Keratinocyte (primary cell): Measurements from ENCODE around the gene NADSYN1. TPM values are rescaled to one million over a fixed set of nuclear protein-coding genes. Genes with fewer than 3 reads are reported as not detected.

Experiments used
- DNase-seq: peaks from one replicate; pipeline ENCODE4 v3.0.0-alpha.2; 2011; ENCODE audit warnings: low read depth, missing footprints, low spot score
- FAIRE-seq: peaks from 2 replicates; lab custom pipeline; 2011; peaks lifted over from hg19 to GRCh38; lab: Jason Lieb, UNC
- H2AFZ ChIP-seq: 2 replicates; pipeline ENCODE4 v1.6.0; 2012; ENCODE audit warnings: low read length, control low read depth, inconsistent platforms; ENCODE audit not compliant: control insufficient read depth
- H3K27ac ChIP-seq: 2 replicates; pipeline ENCODE4 v1.5.1; 2011; ENCODE audit warnings: low read length; ENCODE audit not compliant: control insufficient read depth, insufficient read depth
- H3K27me3 ChIP-seq: 3 replicates; pipeline ENCODE4 v1.6.0; 2011; ENCODE audit warnings: low read length; ENCODE audit not compliant: control insufficient read depth, insufficient read depth; ENCODE audit errors: extremely low read depth
- H3K36me3 ChIP-seq, 2 experiments: 2 replicates in 1 of 2; 3 replicates in 1 of 2; pipeline ENCODE4 v1.5.1; 2011; ENCODE audit warnings: low read length in 2 of 2, mild to moderate bottlenecking in 1 of 2; ENCODE audit not compliant: control insufficient read depth in 2 of 2, insufficient read depth in 2 of 2; ENCODE audit errors: extremely low read depth in 1 of 2
- H3K4me1 ChIP-seq: 3 replicates; pipeline ENCODE4 v1.5.1; 2011; ENCODE audit warnings: low read length; ENCODE audit not compliant: control insufficient read depth, insufficient read depth; ENCODE audit errors: extremely low read depth
- H3K4me2 ChIP-seq: 3 replicates; pipeline ENCODE4 v1.6.0; 2011; ENCODE audit warnings: low read depth, low read length; ENCODE audit not compliant: control insufficient read depth, insufficient read depth; ENCODE audit errors: extremely low read depth
- H3K4me3 ChIP-seq, 3 experiments: fragments of 200-600 bp in 1 of 3; sonication (generic) in 1 of 3; 2 replicates in 2 of 3; 3 replicates in 1 of 3; pipeline ENCODE4 v1.5.1; 2011 to 2016; ENCODE audit warnings: low read length in 3 of 3, mild to moderate bottlenecking in 3 of 3, control low read depth in 2 of 3, inconsistent platforms in 1 of 3, low read depth in 1 of 3, mixed read lengths in 1 of 3, mixed run types in 1 of 3, moderate library complexity in 1 of 3; ENCODE audit not compliant: control insufficient read depth in 2 of 3, insufficient read depth in 2 of 3; ENCODE audit errors: extremely low read depth in 1 of 3
- H3K79me2 ChIP-seq: 2 replicates; pipeline ENCODE4 v1.6.0; 2012; ENCODE audit warnings: low read length; ENCODE audit not compliant: control insufficient read depth, insufficient read depth
- H3K9ac ChIP-seq: 3 replicates; pipeline ENCODE4 v1.6.0; 2011; ENCODE audit warnings: low read length; ENCODE audit not compliant: control insufficient read depth, insufficient read depth; ENCODE audit errors: extremely low read depth
- H3K9me1 ChIP-seq: 3 replicates; pipeline ENCODE4 v1.6.0; 2011; ENCODE audit warnings: low read length; ENCODE audit not compliant: control insufficient read depth, insufficient read depth; ENCODE audit errors: extremely low read depth
- H3K9me3 ChIP-seq: 2 replicates; pipeline ENCODE4 v1.5.1; 2012; ENCODE audit warnings: low read depth, low read length; ENCODE audit not compliant: control insufficient read depth
- H4K20me1 ChIP-seq: 3 replicates; pipeline ENCODE4 v1.6.0; 2011; ENCODE audit warnings: low read length; ENCODE audit not compliant: control insufficient read depth, insufficient read depth; ENCODE audit errors: extremely low read depth
- CTCF ChIP-seq, 3 experiments: IDR thresholded peaks in 1 of 3; conservative IDR thresholded peaks in 1 of 3; optimal IDR thresholded peaks in 1 of 3; 2 replicates in 2 of 3; 3 replicates in 1 of 3; pipeline versions ENCODE3 to v1.5.1; 2011; ENCODE audit warnings: low read length in 3 of 3, mild to moderate bottlenecking in 3 of 3, moderate library complexity in 2 of 3, control low read depth in 1 of 3, inconsistent platforms in 1 of 3; ENCODE audit not compliant: insufficient read depth in 2 of 3; ENCODE audit errors: extremely low read depth in 1 of 3
- EZH2 ChIP-seq: IDR thresholded peaks from one replicate; pipeline ENCODE4 v1.6.1; 2012; ENCODE audit warnings: inconsistent platforms, mild to moderate bottlenecking, low read length, moderate library complexity
- dilution Hi-C: fragments of 300-500 bp; cut with MboI; formaldehyde crosslinking; loops from one replicate; pipeline ENCODE4 v1.7.0; 2020; ENCODE audit warnings: low sequenced_read_pairs; ENCODE audit not compliant: extremely low pct_ligation_motif_present
- polyA plus RNA-seq, 5 experiments: library from polyadenylated mRNA; depleted of rRNA in 3 of 5; stranded (reverse) in 3 of 5; stranded (forward) in 1 of 5; unstranded in 1 of 5; fragments of >200 nt; gene quantifications; 1 replicate in 1 of 5; 2 replicates in 3 of 5; 3 replicates in 1 of 5; pipeline versions ENCODE4 v1.2.1 to v1.2.3, GENCODE V29; 2011 to 2012; ENCODE audit warnings: missing spikeins in 2 of 5, low read depth in 1 of 5, low replicate concordance in 1 of 5

Gene NADSYN1
- polyA plus RNA-seq, 1 donor (not counting 4 experiments of a cell fraction or from before 2014, with no cell fraction given), result 51.5 TPM

GRCh38 chr11:71519546-71519945 is 66.5 kb downstream of the NADSYN1 start:
- no peaks in the 10 kb centered on the region for H3K4me1 ChIP-seq
- H3K9ac ChIP-seq, result no peak overlapping the region
- no peaks in the 10 kb centered on the region for H3K9me1 ChIP-seq
- H3K79me2 ChIP-seq, result no peaks in the 10 kb centered on the region
- H2AFZ ChIP-seq, result no peak overlapping the region
- no peaks in the 10 kb centered on the region for H3K9me3 ChIP-seq
- no peaks in the 10 kb centered on the region for H4K20me1 ChIP-seq
- DNase-seq (no peak), FAIRE-seq (no peak)
- no peaks in the 10 kb centered on the region for H3K27me3 ChIP-seq
- no peak overlapping the region for H3K4me3 ChIP-seq
- TF ChIP-seq CTCF (optimal IDR thresholded peaks at IDR 0.05 in 1 of 3, IDR thresholded peaks at IDR 0.05 in 1 of 3, conservative IDR thresholded peaks at IDR 0.05 in 1 of 3; ENCODE audit: extremely low read depth in 1 of 3, insufficient read depth in 2 of 3, low read length in 3 of 3), result no peak
- TF ChIP-seq EZH2, result no peak
- no peak overlapping the region for H3K4me2 ChIP-seq
- no peaks in the 10 kb centered on the region for H3K36me3 ChIP-seq
- dilution Hi-C loops, result no loop called here
- H3K27ac ChIP-seq, result no peak overlapping the region

- no peaks in the 10 kb centered on the region for H3K4me1 ChIP-seq
- no peak overlapping the region for H3K4me2 ChIP-seq
- no peak for TF ChIP-seq CTCF (optimal IDR thresholded peaks at IDR 0.05 in 1 of 3, IDR thresholded peaks at IDR 0.05 in 1 of 3, conservative IDR thresholded peaks at IDR 0.05 in 1 of 3; ENCODE audit: extremely low read depth in 1 of 3, insufficient read depth in 2 of 3, low read length in 3 of 3)
- TF ChIP-seq EZH2, result no peak
- H3K36me3 ChIP-seq, result no peaks in the 10 kb centered on the region
- H3K9me1 ChIP-seq, result no peaks in the 10 kb centered on the region
- H3K9me3 ChIP-seq, result no peaks in the 10 kb centered on the region
- no peaks in the 10 kb centered on the region for H3K79me2 ChIP-seq
- FAIRE-seq (no peak), DNase-seq (no peak)
- H4K20me1 ChIP-seq, result no peaks in the 10 kb centered on the region
- no peak overlapping the region for H2AFZ ChIP-seq
- H3K4me3 ChIP-seq, result no peak overlapping the region
- no peak overlapping the region for H3K9ac ChIP-seq
- H3K27me3 ChIP-seq, result no peaks in the 10 kb centered on the region
- dilution Hi-C loops, result no loop called here
- H3K27ac ChIP-seq, result no peak overlapping the region
These were observed 72.4 kb downstream of the NADSYN1 start for GRCh38 chr11:71525188-71525937.
